RWPE1 (cell line): ENCODE results near the gene CENPB.
A peak's percentile ranks its signal among the peaks of the same experiment; 100 is the strongest.

ENCODE experiments used
- CTCF ChIA-PET: fragments of 350-600 bp; sonication (Branson Sonifier 250); formaldehyde crosslinking; extraction: SDS; loops from one replicate; lab custom pipeline; 2021; lab: Yijun Ruan, JAX
- POLR2A ChIA-PET: fragments of 400-600 bp; formaldehyde crosslinking; extraction: SDS; loops from one replicate; lab custom pipeline; 2020; ENCODE audit warnings: antibody characterized with exemption; ENCODE audit not compliant: low non-redundant PET; lab: Yijun Ruan, JAX
- DNase-seq: peaks from one replicate; pipeline ENCODE4 v3.0.0; 2012; ENCODE audit warnings: low spot score
- H3K27ac ChIP-seq: fragments of 450-650 bp; 2 replicates; pipeline ENCODE4 v1.5.1; 2017
- CTCF ChIP-seq: fragments of 450-650 bp; conservative IDR thresholded peaks from 2 replicates; pipeline ENCODE4 v1.5.1; 2017; ENCODE audit warnings: low read depth, mild to moderate bottlenecking

Gene CENPB

GRCh38 chr20:3823881-3824280 is 37.3 kb upstream of the CENPB start:
- no peak for DNase-seq
- POLR2A ChIA-PET = no interaction called here
- CTCF ChIA-PET = interaction anchor here (0.7 kb wide), 2 partner anchors 45 to 72 kb away, joined by 3 read pairs; no protein-coding TSS in a partner anchor
- TF ChIP-seq CTCF = no peak
- peak overlapping the region; percentile 22; the same call in 1 of the 2 replicates for H3K27ac ChIP-seq

- DNase-seq = no peak
- TF ChIP-seq CTCF = no peak
- peak overlapping the region; percentile 96 for H3K27ac ChIP-seq
- ChIA-PET POLR2A (no interaction called here), CTCF (interaction anchor here (0.5 to 3.1 kb wide), 4 partner anchors 14 to 76 kb away, joined by 3 to 32 read pairs (median 3); partner anchors contain the start of gene CENPB)
Measured at GRCh38 chr20:3821996-3822395, 35.5 kb upstream of the CENPB start.

- CTCF ChIA-PET = interaction anchor here (0.5 to 3.1 kb wide), 15 partner anchors 9 to 144 kb away, joined by 3 to 32 read pairs (median 4); partner anchors contain the start of genes CDC25B, CENPB and SPEF1
- DNase-seq = no peak
- H3K27ac ChIP-seq = peak overlapping the region; percentile 96
- POLR2A ChIA-PET = interaction anchor here (0.6 to 1.3 kb wide), 4 partner anchors 26 to 36 kb away, joined by 3 to 8 read pairs (median 4); partner anchors contain the start of gene CENPB
- TF ChIP-seq CTCF = no peak
Measured at GRCh38 chr20:3820901-3821727, 34.6 kb upstream of the CENPB start.

GRCh38 chr20:3820048-3820900 is 33.7 kb upstream of the CENPB start, which contains the start of gene AP5S1:
Gene AP5S1, plus strand, starts transcription at chr20:3820547. Its CDS starts 1,571 bp downstream, at chr20:3822118.
- peak; percentile 99 for TF ChIP-seq CTCF
- POLR2A ChIA-PET = interaction anchor here (0.6 to 1.3 kb wide), 4 partner anchors 25 to 35 kb away, joined by 3 to 8 read pairs (median 4); partner anchors contain the start of gene CENPB
- peak within 1 kb of the TSS; percentile 96 for H3K27ac ChIP-seq
- DNase-seq = peak; percentile 91
- CTCF ChIA-PET = interaction anchor here (0.5 to 3.1 kb wide), 16 partner anchors 8 to 283 kb away, joined by 3 to 32 read pairs (median 4); partner anchors contain the start of genes CDC25B, CENPB and SPEF1

- POLR2A ChIA-PET = interaction anchor here (1.0 to 1.3 kb wide), 3 partner anchors 11 to 33 kb away, joined by 3 to 4 read pairs (median 4); partner anchors contain the start of gene CENPB
- CTCF ChIA-PET = interaction anchor here (0.6 to 3.1 kb wide), 16 partner anchors 8 to 270 kb away, joined by 3 to 32 read pairs (median 6); partner anchors contain the start of genes CDC25B, CENPB and SPEF1
- peak overlapping the region; percentile 96 for H3K27ac ChIP-seq
- no peak for DNase-seq
- no peak for TF ChIP-seq CTCF
Measured at GRCh38 chr20:3819411-3820047, 33.0 kb upstream of the CENPB start.
